Activated CD4-positive, CD25-positive, alpha-beta regulatory T cell treated with anti-CD3 and anti-CD28 coated beads, Interleukin-2, amount 50 U/mL, for 72 hours (primary cell): Measurements from ENCODE around the gene PDE6A.
"Not testable (repeated sequence)": the region's sequence is repeated elsewhere in the genome, so short reads cannot be mapped to it uniquely, and the experiment has no call there.

Source experiments
- DNase-seq: peaks from one replicate; pipeline ENCODE4 v3.0.0; 2021

Gene PDE6A

GRCh38 chr5:149888280-149888679 lies 56.3 kb downstream of the PDE6A start:
- DNase-seq, result no peak

DNA sequence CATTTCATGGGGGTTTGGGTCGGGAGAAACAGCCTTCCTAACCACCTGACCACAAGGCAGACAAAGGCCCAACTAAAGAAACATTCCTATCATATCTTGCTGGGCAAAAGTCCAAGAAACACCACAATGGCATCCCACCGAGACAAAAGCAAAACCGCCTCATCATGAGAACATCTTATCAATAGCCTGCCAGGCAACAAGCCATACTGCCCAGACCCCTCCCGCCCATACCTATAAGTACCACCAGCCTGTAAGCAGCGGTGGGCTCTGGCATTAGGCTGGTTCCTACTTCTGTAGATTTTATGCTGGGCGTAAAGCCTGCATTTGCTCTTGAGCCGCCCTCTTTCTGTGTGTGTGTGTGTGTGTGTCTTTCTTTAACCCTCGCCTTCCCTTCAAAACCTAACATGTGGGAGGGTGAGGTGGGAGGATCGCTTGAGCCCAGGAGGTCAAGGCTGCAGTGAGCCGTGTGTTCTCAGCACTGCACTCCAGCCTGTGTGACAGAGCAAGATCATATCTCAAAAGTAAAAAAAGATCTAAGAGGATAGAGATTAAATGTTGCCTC lies 56.9 kb downstream of the PDE6A start:
- DNase-seq, result no peak

- DNase-seq, result no peak
These were observed 57.7 kb downstream of the PDE6A start for GRCh38 chr5:149886692-149887470.

- no peak for DNase-seq
These were observed 58.5 kb downstream of the PDE6A start for GRCh38 chr5:149886060-149886459.

GRCh38 chr5:149885513-149885912 lies 59.1 kb downstream of the PDE6A start:
- DNase-seq, result no peak

DNA sequence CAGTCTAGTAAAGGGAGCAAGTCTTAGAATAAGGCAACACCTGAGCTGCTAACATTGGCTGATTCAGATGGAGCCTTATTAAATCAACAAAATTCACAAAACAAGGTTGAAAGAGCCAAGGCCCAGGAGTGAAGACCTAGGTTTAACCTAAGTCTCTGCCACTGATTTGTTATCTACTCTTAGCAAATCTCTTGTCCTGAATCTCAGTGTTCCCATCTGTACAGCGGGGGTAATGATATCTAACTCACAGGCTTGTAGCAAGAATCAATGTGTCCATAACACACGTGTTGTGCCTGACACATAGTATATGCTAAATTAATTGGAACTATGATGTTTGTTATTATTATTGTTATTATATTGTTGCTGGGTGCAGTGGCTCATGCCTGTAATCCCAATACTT lies 61.0 kb downstream of the PDE6A start:
- no peak for DNase-seq

DNA sequence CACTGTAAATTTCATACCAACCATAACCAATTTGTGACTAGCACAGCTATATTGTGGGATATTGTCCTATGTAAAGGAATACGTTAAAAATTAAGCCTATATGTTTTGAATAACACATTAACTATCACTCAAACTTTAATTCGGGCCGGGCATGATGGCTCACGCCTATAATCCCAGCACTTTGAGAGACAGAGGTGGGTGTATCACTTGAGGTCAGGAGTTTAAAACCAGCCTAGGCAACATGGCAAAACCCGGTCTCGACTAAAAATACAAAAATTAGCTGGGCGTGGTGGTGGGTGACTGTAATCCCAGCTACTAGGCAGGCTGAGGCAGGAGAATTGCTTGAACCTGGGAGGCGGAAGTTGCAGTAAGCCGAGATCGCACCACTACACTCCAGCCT lies 62.0 kb downstream of the PDE6A start:
- DNase-seq, result not testable (repeated sequence)

DNA sequence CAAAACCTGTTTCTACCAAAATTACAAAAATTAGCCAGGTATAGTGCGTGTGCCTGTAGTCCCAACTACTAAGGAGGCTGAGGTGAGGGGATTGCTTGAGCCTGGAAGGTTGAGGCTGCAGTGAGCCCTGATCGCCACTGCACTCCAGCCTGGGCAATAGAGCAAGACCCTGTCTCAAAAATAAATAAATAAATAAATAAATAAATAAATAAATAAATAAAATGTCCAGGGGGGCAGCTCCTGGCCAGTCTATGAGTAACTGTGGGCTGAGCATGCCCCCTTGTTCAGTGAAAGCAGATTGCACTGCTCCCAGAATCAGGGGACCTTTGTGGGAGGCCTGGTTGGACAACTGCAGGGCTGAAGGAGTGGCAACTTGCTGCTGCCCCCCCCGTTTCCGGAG lies 62.7 kb downstream of the PDE6A start:
- DNase-seq, result no peak

DNA sequence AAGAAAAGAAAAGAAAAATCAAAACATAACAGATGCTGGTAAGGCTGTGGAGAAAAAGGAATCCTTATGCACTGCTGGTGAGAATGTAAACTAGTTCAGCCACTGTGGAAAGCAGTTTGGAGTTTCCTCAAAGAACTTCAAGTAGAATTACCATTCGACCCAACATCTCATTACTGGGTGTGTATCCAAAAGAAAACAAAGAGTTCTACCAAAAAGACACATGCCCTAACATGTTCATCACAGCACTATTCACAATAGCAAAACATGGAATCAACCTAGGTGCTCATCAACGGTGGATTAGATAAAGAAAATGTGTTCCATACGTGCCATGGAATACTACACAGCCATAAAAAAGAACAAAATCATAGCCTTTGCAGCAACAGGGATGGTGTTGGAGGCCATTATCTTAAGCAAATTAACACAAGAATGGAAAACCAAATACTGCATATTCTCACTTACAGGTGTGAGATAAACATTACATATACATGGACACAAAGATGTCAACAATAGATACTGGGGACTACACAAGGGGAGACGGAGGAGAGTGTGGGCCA lies 63.4 kb downstream of the PDE6A start:
- no peak for DNase-seq

GRCh38 chr5:149879593-149879992 lies 65.0 kb downstream of the PDE6A start:
- not testable (repeated sequence) for DNase-seq

GRCh38 chr5:149878371-149878770 lies 66.2 kb downstream of the PDE6A start:
- DNase-seq, result no peak

GRCh38 chr5:149873896-149874295 lies 70.7 kb downstream of the PDE6A start:
- DNase-seq, result no peak

DNA sequence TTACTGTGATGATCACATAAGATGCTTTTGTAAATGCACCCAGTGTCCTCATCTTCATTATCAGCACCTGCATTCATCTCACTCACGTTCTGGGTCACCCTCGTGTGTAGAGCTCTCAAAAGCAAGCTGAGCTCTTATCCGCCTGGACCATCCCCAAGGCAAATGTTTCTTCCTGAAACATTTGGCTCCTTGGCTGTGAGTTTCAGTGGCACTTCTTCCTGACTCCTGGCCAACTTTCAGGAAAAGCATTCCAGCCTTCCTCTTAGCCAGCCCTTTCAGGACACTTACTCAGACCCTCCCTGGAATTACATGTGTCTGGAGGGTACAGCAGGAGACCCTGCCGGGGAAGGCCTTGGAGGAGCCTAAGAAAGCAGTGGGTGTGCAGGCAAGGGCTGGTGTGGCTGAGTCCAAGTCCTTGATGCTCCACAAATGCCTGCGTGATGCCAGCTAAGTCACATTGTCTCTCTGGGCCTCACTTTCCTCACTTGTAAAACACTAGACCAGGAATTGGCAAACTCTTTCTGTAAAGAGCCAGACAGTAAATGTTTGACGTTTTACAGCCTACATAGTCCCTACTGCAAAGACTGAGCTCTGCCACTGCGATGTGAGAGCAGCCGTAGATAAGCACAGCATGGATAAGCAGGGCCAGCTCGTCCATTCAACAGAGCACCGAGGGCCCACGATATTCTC lies 72.1 kb downstream of the PDE6A start:
- DNase-seq, result no peak

GRCh38 chr5:149871471-149871870 lies 73.1 kb downstream of the PDE6A start:
- no peak for DNase-seq

- DNase-seq, result no peak
These were observed 73.9 kb downstream of the PDE6A start for GRCh38 chr5:149870697-149871096.

DNA sequence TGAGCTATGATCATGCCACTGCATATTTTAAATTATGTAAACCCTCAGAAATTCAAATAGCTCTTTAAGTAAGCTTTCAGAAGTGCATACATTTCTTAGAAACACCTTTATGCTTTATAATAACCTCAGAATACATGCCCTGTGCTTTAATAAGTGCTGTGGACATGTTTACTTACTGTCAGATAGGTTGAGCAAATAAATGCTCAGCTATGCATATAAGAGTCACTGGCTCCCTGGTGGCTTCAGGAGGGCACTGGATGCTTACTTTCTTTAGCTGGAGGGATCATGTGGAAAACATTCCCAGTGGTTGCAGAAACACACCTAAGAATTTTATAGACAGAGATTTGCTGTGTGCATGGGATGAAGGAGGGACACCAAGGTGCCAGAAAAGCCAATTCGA lies 74.4 kb downstream of the PDE6A start:
- no peak for DNase-seq

DNA sequence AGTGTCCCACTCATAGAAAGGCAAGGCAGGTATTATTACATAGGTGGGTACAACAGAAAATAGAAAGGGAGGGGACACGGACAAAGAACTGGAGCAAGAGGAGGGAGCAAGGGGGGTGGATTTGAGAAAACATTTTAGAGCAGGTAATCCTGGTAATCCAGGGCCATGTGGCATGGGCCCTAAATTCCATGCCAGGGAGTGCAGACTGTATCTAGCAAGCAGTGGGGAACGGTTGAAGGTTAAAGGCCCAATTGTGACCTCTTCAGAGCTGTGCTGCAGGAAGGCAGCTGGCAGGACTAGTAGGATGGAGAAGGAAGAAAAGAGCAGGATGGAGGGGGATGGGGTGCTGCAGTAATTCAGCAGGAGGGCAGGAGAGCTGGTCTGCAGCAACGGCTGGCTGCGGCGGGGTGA lies 75.2 kb downstream of the PDE6A start:
- no peak for DNase-seq

DNA sequence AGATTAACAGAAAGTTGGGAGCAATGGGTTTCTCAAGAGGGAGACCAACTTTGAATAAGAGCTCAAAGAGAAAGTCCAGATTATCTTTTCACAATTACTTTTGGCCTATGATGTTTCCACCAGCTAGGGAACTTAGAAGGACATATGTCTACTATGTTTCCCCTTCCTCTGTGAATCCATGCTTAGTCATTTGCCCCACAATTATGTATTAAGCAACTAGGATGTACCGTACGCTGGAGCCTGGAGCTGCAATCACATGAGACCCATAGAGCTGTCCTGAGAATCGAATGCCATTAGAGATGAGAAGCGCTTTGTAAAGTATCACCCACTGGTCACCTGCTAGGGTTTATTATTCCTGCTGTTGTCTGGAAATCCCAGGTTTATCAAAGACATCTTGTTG lies 78.8 kb downstream of the PDE6A start:
- no peak for DNase-seq

- DNase-seq, result no peak
These were observed 80.8 kb downstream of the PDE6A start for GRCh38 chr5:149863830-149864229.

- DNase-seq, result no peak
These were observed 81.4 kb downstream of the PDE6A start for GRCh38 chr5:149863176-149863575.

GRCh38 chr5:149860801-149861322 lies 83.7 kb downstream of the PDE6A start:
- DNase-seq, result no peak

DNA sequence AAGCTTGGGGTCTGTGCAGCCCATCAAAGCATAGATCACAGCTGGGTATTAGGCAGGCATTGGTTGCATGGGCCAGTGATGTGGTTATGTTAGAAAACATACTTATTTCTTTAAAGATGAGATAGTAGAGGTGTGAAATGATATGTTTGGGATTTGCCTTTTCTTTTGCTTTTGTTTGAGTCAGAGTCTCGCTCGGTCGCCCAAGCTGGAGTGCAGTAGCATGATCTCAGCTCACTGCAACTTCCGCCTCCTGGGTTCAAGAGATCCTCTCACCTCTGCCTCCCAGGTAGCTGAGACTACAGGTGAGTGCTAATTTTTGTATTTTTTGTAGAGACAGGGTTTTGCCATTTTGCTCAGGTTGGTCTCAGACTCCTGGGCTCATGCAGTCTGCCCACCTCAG lies 84.8 kb downstream of the PDE6A start:
- DNase-seq, result no peak

DNA sequence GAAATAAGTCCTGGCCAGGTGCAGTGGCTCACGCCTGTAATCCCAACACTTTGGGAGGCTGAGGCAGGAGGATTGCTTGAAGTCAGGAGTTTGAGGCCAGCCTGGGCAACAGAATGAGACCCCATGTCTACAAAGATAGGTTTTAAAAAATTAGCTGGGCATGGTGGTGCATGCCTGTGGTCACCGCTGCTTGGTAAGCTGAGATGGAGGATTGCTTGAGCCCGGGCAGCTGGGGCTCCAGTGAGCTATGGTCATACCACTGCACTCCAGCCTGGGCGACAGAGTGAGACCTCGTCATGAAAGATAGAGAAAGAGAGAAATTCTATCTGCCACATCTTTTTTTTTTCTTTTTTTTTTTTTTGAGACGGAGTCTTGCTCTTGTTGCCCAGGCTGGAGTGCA lies 86.1 kb downstream of the PDE6A start:
- DNase-seq, result not testable (repeated sequence)

DNA sequence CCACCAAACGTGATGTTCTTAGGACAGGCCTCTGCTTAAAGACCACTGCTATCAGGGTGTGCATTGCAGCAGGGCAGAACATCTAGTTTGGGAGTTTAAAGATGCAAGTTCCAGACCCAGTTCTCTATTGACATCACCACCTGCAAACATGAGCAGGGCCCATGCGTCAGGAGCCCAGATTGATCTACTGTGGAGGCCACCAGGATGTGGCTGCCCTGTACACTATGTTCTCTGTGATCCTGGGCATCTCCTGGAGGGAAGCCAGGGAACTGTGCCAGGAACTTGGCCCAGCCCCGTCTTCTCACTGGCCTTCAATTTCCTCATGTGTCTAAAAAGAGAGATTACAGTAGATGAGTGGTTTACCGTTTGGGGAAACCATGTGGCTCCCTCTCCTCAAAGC lies 87.1 kb downstream of the PDE6A start:
- no peak for DNase-seq
